HG03575 (cell line): Measurements from ENCODE around the gene MUC16.
"Not testable (repeated sequence)": the region's sequence is repeated elsewhere in the genome, so short reads cannot be mapped to it uniquely, and the experiment has no call there.

ENCODE experiments used
- ATAC-seq: cut with Tn5 transposase; IDR thresholded peaks from one replicate; pipeline ENCODE4 v1.9.1; 2021; ENCODE audit not compliant: unreplicated experiment, insufficient number of reproducible peaks, low FRiP score; ENCODE audit errors: extremely low read depth

MUC16 gene

GRCh38 chr19:9009935-9010651 lies at the start of gene MUC16:
MUC16 (minus strand) TSS chr19:9010409.
- no peak for ATAC-seq

- no peak for ATAC-seq
Measured at GRCh38 chr19:9058905-9059667, 48.9 kb upstream of the MUC16 start.

- no peak for ATAC-seq
Measured at GRCh38 chr19:9057505-9058258, 47.5 kb upstream of the MUC16 start.

GRCh38 chr19:9056131-9056530 lies 45.9 kb upstream of the MUC16 start:
- ATAC-seq, result not testable (repeated sequence)

GRCh38 chr19:9054765-9055164 lies 44.6 kb upstream of the MUC16 start:
- no peak for ATAC-seq

- ATAC-seq, result no peak
Measured at GRCh38 chr19:9054207-9054606, 44.0 kb upstream of the MUC16 start.

- ATAC-seq, result not testable (repeated sequence)
Measured at GRCh38 chr19:9053674-9054073, 43.5 kb upstream of the MUC16 start.

- no peak for ATAC-seq
Measured at GRCh38 chr19:9052894-9053293, 42.7 kb upstream of the MUC16 start.

- no peak for ATAC-seq
Measured at GRCh38 chr19:9046694-9047093, 36.5 kb upstream of the MUC16 start.

GRCh38 chr19:9044449-9044848 lies 34.2 kb upstream of the MUC16 start:
- no peak for ATAC-seq

- ATAC-seq, result no peak
Measured at GRCh38 chr19:9043524-9043923, 33.3 kb upstream of the MUC16 start.

- no peak for ATAC-seq
Measured at GRCh38 chr19:9041023-9041422, 30.8 kb upstream of the MUC16 start.

GRCh38 chr19:9040131-9040530 lies 29.9 kb upstream of the MUC16 start:
- no peak for ATAC-seq

- no peak for ATAC-seq
Measured at GRCh38 chr19:9039728-9040127, 29.5 kb upstream of the MUC16 start.

- ATAC-seq, result no peak
Measured at GRCh38 chr19:9037400-9038062, 27.3 kb upstream of the MUC16 start.

GRCh38 chr19:9032136-9032631 lies 22.0 kb upstream of the MUC16 start:
- no peak for ATAC-seq

- ATAC-seq, result no peak
Measured at GRCh38 chr19:9018163-9018875, 8.1 kb upstream of the MUC16 start.

- ATAC-seq, result no peak
Measured at GRCh38 chr19:9014803-9015202, 4.6 kb upstream of the MUC16 start.

- no peak for ATAC-seq
Measured at GRCh38 chr19:9013988-9014387, 3.8 kb upstream of the MUC16 start.
